ENCODE data around the gene IL31.

DNA sequence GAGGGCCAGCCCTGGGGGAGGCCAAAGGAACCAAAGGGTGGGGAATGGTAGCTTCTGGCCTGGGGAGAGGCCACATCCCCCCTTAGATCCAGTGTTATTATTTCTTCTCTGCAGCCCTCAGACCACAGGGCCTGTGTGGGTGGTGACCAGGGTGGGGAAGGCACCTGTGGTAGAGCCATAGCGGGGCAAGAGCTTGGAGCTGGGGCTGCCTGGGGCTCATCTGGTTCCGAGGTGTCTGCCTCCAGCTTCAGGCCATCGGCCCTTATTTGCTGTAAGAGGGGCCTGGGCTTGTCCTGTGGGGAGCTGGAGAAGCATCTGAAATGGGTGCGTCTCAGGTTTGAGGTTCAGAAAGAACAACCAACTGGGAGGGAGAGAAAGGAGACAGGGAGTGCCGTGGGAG lies 27.4 kb upstream of the IL31 start:
- TF ChIP-seq, protein P1, sequence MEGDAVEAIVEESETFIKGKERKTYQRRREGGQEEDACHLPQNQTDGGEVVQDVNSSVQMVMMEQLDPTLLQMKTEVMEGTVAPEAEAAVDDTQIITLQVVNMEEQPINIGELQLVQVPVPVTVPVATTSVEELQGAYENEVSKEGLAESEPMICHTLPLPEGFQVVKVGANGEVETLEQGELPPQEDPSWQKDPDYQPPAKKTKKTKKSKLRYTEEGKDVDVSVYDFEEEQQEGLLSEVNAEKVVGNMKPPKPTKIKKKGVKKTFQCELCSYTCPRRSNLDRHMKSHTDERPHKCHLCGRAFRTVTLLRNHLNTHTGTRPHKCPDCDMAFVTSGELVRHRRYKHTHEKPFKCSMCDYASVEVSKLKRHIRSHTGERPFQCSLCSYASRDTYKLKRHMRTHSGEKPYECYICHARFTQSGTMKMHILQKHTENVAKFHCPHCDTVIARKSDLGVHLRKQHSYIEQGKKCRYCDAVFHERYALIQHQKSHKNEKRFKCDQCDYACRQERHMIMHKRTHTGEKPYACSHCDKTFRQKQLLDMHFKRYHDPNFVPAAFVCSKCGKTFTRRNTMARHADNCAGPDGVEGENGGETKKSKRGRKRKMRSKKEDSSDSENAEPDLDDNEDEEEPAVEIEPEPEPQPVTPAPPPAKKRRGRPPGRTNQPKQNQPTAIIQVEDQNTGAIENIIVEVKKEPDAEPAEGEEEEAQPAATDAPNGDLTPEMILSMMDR (conservative IDR thresholded peaks at IDR 0.05; ENCODE audit: low read length) = no peak
- TF ChIP-seq EZH2phosphoT487 (IDR thresholded peaks at IDR 0.05; ENCODE audit: borderline replicate concordance) = no peak

Data from Loucy (cell line).